GM18951 (cell line): ENCODE measurements around the gene ASB2.

Experiments used
- POLR2A ChIP-seq: IDR thresholded peaks from 4 replicates; pipeline ENCODE4 v1.6.1; 2011; ENCODE audit warnings: mild to moderate bottlenecking; ENCODE audit not compliant: insufficient read length, insufficient read depth; ENCODE audit errors: extremely low read depth
- in situ Hi-C: fragments of 300-500 bp; cut with MboI; formaldehyde crosslinking; loops from one replicate; pipeline ENCODE4 v1.12.0; 2022; ENCODE audit warnings: low sequenced_read_pairs, mixed read lengths, inconsistent platforms; ENCODE audit not compliant: unreplicated experiment

Gene ASB2

DNA sequence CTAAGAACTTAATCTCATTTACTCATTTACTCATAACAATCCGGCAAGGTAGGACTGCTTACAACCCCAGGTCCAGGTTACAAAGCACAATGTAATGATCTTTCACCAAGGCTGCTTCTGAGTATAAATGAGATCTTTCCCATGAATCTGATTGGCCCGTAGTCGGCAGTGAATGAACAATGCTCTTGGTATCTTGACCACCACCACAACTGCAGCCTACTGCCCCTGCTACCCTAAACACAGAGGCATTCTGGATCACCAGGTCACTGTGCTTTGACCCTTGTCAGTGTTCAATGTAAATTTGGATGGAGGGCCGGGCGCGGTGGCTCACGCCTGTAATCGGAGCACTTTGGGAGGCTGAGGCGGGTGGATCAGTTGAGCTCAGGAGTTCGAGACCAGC lies 33.3 kb downstream of the ASB2 start:
- TF ChIP-seq POLR2A = no peak
- in situ Hi-C loops = loop anchor here (5.0 kb wide), 1 partner anchor 49 kb away; no protein-coding TSS in a partner anchor

DNA sequence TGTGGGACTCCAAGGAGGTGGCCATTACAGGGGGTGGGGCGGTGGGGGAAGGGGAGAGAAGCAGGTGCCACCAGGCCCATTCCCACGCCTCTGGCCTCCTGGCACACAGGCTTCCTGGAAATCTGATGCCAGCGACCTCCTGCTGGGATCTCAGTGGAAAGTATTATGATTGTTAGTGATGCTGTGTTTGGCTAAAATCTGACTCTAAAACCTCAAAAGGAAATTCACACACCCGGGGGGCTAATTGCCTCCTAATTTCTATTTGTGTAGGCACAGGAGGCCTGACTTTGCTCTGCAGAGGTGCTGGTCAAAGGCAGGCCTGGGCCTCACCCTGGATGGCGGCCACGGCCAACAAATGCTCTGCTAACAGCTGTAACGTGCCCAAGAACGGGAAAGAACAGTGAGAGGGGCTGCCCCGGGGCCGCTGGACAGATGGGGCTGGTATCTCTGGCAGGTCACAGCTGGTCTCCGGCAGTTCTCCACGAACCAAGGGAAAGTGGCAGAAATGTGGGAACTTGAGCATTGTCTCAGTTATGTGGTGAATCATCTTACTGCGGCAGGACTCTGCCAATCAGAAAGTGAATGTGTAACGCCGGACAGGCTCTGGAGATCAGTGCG lies 35.0 kb downstream of the ASB2 start:
- TF ChIP-seq POLR2A = no peak
- in situ Hi-C loops = loop anchor here (5.0 kb wide), 1 partner anchor 51 kb away; no protein-coding TSS in a partner anchor

DNA sequence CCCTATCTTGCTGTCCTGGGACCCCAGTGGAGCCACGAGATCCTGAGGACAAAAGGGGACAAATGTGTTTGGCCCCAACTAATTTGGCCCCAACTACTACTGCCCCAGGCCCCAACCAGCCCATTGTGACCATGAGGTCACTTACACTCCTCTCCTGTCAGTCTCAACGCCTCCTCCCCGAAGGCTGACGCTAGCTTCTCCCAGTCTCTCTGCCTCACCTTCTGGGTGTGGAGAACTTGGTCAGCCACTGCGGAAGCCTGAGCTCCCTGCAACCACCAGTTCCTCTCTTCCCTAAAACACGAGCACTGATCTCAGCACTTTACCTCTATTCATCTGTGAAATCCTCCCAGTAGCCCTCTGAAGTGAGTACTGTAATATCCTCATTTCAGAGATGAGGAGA lies 35.9 kb downstream of the ASB2 start:
- TF ChIP-seq POLR2A = no peak
- in situ Hi-C loops = loop anchor here (5.0 kb wide), 1 partner anchor 52 kb away; no protein-coding TSS in a partner anchor

DNA sequence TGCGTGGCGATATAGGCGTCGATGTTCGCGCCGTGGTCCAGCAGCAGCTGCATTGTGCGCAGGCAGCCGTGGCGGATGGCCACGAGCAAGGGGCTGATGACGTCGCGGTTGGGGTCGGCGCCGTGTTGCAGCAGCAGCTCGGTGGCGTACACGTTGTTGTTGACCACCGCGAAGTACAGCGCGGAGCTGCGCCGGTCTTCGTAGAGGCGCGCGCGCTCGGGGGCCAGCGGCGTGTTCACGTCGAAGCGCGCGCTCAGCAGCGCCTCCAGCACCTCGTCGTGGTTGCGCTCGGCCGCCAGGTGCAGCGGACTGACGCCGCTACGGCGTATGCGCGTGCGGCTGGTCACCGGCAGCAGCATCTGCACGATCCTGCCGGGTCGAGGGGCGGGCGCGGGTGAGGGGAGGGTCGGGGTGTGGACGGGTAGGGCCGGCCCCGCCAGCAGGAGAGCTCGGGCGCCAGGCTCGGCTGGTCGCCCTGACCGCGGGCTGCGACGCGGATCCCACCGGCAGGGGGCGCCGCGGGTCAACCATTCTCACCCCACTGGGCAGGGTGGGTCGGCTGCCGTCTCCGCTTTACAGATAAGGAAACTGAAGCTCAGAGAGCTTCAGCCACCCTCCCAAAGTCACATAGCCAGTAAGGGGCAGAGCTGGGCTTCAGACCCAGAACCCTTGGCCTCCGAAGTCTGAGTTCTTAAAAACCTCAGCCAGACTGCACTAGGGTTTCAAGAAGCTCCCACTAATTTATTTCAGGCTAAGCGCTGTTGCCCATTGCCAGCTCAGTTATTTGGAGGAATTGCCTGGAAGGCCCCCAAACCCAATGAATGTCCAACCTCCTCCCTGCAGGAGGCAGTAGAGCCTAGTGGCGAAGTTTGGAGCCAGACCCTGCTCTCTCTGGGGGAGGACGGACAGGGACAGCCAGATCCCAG lies 36.8 kb downstream of the ASB2 start:
- TF ChIP-seq POLR2A = no peak
- in situ Hi-C loops = loop anchor here (5.0 kb wide), 1 partner anchor 53 kb away; no protein-coding TSS in a partner anchor

DNA sequence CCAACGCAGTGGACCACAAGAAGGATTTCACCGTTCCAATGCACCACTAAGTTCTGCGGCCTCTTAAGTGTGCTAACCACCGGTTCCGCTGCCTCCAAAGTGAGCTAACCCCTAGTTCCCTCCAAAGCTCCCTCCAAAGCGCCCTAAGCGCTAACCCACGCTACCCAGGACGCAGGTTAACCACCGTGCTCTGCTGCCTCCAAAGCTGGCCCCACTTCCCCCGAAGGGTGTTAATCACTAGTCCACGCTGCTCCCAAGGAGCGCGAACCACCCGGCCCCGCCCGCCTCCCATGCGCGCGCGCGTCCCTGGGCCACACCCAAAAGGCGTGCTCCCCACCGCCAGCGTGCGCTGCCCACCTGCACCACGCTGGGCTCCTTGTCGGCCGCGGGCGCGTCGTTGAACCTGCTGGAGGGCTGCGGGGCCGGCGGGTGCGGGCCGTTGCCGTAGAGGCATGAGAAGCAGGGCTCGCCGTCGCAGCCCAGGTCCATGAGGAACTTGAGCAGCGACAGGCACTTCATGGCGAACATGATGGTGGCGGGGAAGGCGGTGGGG lies 37.5 kb downstream of the ASB2 start:
- TF ChIP-seq POLR2A = no peak
- in situ Hi-C loops = no loop called here

DNA sequence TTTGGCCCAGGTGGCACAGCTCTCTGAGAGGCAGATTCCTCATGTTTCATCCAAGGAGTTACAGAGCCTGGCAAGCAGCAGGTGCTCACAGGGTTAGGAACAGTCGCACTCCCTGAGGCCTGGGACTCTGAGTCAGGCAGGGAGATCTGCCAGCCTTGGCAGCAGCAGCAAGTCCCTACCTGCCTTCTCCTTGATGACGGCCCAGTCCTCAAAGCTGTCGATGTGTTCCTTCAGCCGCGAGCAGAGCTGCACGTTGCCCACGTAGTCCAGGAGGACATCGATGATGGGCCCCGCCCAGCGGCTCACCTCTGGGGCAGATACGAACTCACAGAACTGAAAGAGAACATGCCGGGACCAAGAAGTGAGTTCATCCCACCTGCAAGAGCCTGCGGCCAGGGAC lies 38.9 kb downstream of the ASB2 start:
- no peak for TF ChIP-seq POLR2A
- in situ Hi-C loops = no loop called here

DNA sequence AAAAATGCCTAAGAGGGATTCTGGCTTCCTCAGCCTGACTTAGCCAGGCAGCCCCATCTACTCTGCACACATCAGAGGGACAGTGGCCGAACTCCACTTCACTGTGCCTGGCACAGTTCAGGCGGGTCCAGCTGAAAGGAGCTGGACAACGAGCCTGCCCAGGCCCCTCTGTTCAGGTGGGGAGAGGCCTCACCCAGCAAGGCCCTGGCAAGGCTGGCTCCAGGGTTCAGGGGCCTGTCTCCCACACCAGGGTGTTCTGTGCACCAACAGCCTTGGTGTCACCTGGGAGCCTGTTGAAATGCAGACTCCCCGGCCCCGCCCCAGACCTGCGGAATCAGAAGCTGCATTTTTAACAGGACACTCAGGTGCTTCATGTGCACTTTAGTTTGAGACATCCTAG lies 39.4 kb downstream of the ASB2 start:
- in situ Hi-C loops = no loop called here

DNA sequence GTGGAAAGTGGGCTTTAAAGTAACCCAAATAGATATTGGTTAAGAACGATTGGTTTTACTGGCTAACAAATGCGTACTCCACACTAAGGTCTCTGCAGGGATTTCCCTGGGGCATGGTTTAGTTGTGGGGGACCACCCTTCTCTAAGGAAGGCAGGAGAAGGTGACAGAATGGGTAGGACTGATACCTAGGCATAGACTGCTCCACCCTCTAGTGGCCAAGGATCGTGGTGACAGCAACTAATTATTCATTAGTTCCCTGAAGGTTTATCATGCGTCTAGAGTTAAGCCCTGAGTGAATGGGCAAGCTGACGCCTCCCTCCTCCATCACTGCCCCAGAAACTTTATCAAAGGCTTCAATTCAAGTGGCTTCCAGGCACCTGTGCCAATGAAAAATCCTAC lies 40.1 kb downstream of the ASB2 start:
- TF ChIP-seq POLR2A = no peak
- in situ Hi-C loops = no loop called here

More for the DNA sequence above, 39.4 kb downstream of the ASB2 start:
- no peak for TF ChIP-seq POLR2A

DNA sequence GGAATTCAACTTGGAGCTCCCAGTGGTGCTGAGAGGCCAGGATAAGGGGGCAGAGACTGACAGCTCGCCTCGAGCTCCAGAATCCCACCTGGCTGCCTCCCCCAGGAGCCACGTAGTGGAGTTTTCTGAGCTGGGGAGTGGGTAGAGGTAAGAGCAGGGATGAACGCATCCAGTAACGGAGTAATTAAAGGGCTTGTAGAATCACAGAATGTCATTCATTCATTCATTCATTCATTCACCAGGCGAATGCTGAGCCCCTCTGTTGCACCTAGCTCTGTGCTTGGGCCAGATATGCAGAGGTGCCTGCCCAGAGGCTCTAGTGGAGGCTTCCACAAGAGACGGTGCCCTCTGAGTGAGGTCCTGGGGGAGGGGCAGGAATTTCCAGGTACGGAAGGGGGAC lies 41.2 kb downstream of the ASB2 start:
- in situ Hi-C loops = no loop called here
- TF ChIP-seq POLR2A = no peak

DNA sequence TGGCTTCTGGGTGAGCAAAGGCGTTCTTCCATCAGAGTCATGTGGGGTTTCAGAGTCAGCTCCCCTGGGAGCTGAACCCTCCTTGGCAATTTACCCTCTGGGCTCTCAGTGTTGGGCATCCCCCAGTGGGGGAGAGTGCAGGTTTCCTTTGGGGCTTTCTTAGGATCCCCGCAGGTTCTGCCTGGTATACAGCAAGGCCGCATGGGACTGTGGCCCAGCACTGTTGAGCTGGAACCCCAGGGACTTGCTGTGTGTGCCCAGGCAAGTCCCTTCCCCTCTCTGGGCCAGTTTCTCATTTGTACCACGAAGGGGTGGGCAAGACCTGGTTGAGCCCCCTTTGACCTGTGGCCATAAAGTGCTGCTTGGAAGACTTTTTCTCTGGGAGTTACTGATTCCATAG lies 43.7 kb downstream of the ASB2 start:
- in situ Hi-C loops = no loop called here
- TF ChIP-seq POLR2A = no peak

DNA sequence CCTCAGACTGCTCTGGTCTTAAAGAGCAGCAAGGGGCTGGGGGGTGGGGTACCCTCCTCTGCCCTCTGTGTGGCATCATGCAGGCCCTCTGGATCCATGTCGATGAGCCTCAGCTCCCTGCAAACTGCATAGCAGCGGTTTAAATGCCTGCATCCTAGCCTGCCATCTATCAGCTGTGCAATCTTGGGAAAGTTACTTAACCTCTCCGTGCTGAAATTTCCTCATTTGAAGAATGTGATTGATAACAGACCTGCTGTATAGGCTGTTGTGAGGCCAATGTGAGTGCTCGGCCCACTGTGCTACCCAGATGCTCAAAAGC lies 45.4 kb downstream of the ASB2 start:
- TF ChIP-seq POLR2A = no peak
- in situ Hi-C loops = no loop called here

DNA sequence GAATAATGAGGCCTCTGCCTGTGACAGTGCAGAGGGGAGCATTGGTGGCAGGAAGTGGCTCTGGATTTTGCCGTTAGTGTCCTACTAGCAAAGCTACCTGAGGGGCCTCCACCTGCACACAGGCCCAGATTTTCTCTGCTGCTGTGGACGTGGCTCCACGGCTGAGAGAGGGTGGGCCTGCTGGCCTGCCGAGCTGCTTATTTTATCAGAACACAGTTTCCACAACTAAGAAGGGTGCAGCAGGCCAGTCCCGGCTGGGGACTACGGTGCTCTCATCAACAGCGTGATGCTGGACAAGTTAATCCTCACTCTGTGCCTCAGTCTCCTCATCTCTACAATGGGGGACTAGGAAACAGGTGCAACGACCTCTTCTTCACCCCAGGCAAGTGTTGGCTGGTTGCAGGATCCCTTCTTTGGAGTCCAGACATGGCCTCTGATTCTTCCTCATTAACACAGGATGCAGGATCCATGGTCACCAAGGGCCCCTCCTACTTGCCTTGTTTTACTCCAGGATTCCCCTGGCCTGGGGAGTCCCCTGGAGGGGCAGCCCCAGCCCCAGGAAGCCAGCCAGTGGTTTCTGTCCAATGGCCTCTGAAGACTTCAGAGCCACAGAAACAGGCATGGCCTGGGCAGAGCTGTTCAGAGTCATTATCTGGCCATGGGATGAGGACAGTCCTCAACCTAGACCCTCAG lies 45.9 kb downstream of the ASB2 start:
- in situ Hi-C loops = no loop called here
- TF ChIP-seq POLR2A = no peak

DNA sequence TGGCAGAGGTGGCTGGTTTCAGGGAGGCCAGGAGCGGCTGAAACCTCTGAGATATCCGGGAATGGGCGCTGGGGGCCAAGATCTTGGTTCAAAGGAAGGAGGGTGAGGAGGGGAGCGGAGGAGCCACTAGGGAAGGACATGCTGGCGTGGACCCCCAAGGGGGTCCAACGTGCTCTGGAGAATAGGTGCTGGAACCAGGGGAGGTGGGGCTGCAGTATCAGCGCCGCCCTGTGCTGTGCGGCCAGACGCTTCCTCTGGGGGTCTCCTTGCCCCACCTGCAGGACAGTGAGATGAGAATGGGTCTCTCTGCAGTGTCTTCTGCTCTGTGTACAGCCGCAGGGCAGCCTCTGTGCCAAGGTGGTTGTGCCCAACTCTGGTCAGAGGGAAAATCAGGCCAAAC lies 46.7 kb downstream of the ASB2 start:
- TF ChIP-seq POLR2A = no peak

DNA sequence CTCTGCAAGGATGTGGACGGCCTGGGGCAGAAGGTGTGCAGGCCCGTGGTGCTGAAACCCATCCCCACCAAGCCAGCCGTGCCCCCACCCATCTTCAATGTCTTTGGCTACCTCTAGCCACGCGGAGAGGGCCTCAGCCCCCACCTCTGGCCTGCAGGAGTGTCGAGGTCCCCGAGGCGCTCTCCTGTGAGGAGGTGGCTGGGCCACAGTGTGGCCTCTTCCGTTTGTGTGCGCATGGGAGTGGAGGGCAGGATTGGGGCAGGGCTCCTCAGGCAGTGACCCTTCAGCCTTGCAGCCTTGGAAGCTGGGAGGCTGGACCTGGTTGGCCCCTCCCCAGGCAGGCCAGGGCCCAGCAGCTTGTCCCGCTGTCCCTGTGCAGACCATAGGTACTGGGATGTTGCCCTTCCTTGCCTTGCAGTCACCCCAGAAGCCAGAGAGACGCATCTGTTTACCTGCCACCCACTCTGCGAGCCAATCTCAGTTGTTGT lies 47.3 kb downstream of the ASB2 start:
- in situ Hi-C loops = no loop called here
- TF ChIP-seq POLR2A = no peak

More for the DNA sequence above, 46.7 kb downstream of the ASB2 start:
- in situ Hi-C loops = no loop called here
